Upper lobe of left lung (tissue), 6 donors: ENCODE measurements around the gene TFR2. TPM values are rescaled to one million over a fixed set of nuclear protein-coding genes. Genes with fewer than 3 reads are reported as not detected.
A peak's percentile ranks its signal among the peaks of the same experiment; 100 is the strongest.

Experiments used
- ATAC-seq, 2 donors: fragments of 200-7000 bp; cut with Tn5 transposase; one replicate each; pipeline ENCODE4 v1.9.1; 2022; ENCODE audit warnings: mild to moderate bottlenecking in 2 of 2, moderate library complexity in 2 of 2; ENCODE audit not compliant: low FRiP score in 2 of 2
- DNase-seq, 2 donors: peaks; one replicate each; pipeline ENCODE4 v3.0.0-alpha.2; 2019 to 2020
- H3K27ac ChIP-seq, 4 donors: fragments of 200-600 bp; sonication (generic); one replicate each; pipeline ENCODE4 v1.5.1; 2016 to 2019
- H3K27me3 ChIP-seq, 4 donors: fragments of 200-600 bp; sonication (generic); one replicate each; pipeline ENCODE4 v1.5.1; 2017 to 2019
- H3K36me3 ChIP-seq, 4 donors: fragments of 200-600 bp; sonication (generic); one replicate each; pipeline ENCODE4 v1.5.1; 2016 to 2019
- H3K4me1 ChIP-seq, 4 donors: fragments of 200-600 bp; sonication (generic); one replicate each; pipeline ENCODE4 v1.5.1; 2018 to 2019
- H3K4me3 ChIP-seq, 4 donors: fragments of 200-600 bp; sonication (generic); one replicate each; pipeline ENCODE4 v1.5.1; 2017 to 2019; ENCODE audit warnings: mild to moderate bottlenecking in 2 of 4, moderate library complexity in 1 of 4
- H3K9me3 ChIP-seq, 4 donors: fragments of 200-600 bp; sonication (generic); one replicate each; pipeline ENCODE4 v1.5.1; 2018 to 2019
- CTCF ChIP-seq, 6 experiments: fragments of 450-650 bp in 4 of 6; fragments of 200-600 bp in 2 of 6; sonication (generic) in 2 of 6; IDR thresholded peaks; one replicate each; pipeline ENCODE4 v1.5.1; 2016 to 2019; ENCODE audit warnings: antibody characterized with exemption in 6 of 6
- EP300 ChIP-seq, 4 donors: sonication (generic); formaldehyde crosslinking; IDR thresholded peaks; one replicate each; pipeline ENCODE4 v1.5.1; 2017; ENCODE audit warnings: antibody characterized with exemption in 4 of 4, control low read depth in 2 of 4
- POLR2A ChIP-seq, 4 donors: fragments of 450-650 bp; IDR thresholded peaks; one replicate each; pipeline ENCODE4 v1.5.1; 2016 to 2017; ENCODE audit warnings: antibody characterized with exemption in 4 of 4, mild to moderate bottlenecking in 2 of 4
- POLR2AphosphoS5 ChIP-seq, 2 donors: sonication (generic); formaldehyde crosslinking; IDR thresholded peaks; one replicate each; pipeline ENCODE4 v1.5.1; 2017; ENCODE audit warnings: antibody characterized with exemption in 2 of 2
- WGBS, 2 donors: methylation state at CpG; one replicate each; pipeline ENCODE4 v1.1.5; 2017 to 2018; 5-methylcytosine and 5-hydroxymethylcytosine counted together
- total RNA-seq, 6 donors: library from RNA; depleted of rRNA in 4 of 6; stranded (reverse); fragments of >200 nt in 4 of 6; gene quantifications; one replicate each; pipeline versions ENCODE4 v1.1.0 to v1.2.1, GENCODE V29; 2016 to 2021
- donor health status: DM: no; HTN: no; CAD: no; lungs with moderate emphysema.
- donor health status: DM: no; HTN: yes; CAD: no; lungs with severe emphysema.

Gene TFR2
- total RNA-seq, 6 donors from 2014 or later: 0.20 to 2.1 (median 0.89) TPM; not detected in 1

GRCh38 chr7:100682228-100682741 lies 40.9 kb upstream of the TFR2 start:
- 86 to 90% methylated on average over 8 to 25 of the region's 25 CpGs for WGBS, 2 donors
- no peaks in the 10 kb centered on the region for H3K27me3 ChIP-seq
- H3K4me1 ChIP-seq: peaks cover 6 to 20% (median 11%) of the 10 kb centered on the region in 4 donors
- H3K4me3 ChIP-seq: no peak overlapping the region
- DNase-seq (peak in 1 of 2 donors; percentile 75), ATAC-seq (no peak)
- TF ChIP-seq POLR2A (IDR thresholded peaks at IDR 0.05) (no peak), EP300 (IDR thresholded peaks at IDR 0.05) (no peak), POLR2AphosphoS5 (IDR thresholded peaks at IDR 0.05) (no peak), CTCF (IDR thresholded peaks at IDR 0.05) (no peak)
- peaks cover 54 to 100% (median 92%) of the 10 kb centered on the region in 4 donors for H3K36me3 ChIP-seq
- H3K27ac ChIP-seq: no peak overlapping the region
- H3K9me3 ChIP-seq: no peaks in the 10 kb centered on the region

- Histone ChIP-seq H3K4me1 (peaks cover 6 to 23% (median 12%) of the 10 kb centered on the region in 4 donors), H3K27ac (peak overlapping the region in 1 of 4 donors; percentile 67), H3K4me3 (no peak overlapping the region), H3K9me3 (no peaks in the 10 kb centered on the region), H3K27me3 (no peaks in the 10 kb centered on the region), H3K36me3 (peaks cover 56 to 100% (median 92%) of the 10 kb centered on the region in 4 donors)
- ATAC-seq (no peak), DNase-seq (peak in 1 of 2 donors; percentile 79)
- WGBS, 2 donors: 67 to 84% methylated on average over 7 to 25 of the region's 29 CpGs
- TF ChIP-seq POLR2AphosphoS5 (IDR thresholded peaks at IDR 0.05) (no peak), EP300 (IDR thresholded peaks at IDR 0.05) (no peak)
These were observed 40.3 kb upstream of the TFR2 start for GRCh38 chr7:100681491-100682227.

GRCh38 chr7:100680576-100681271 lies 39.4 kb upstream of the TFR2 start:
- peaks cover 53 to 95% (median 86%) of the 10 kb centered on the region in 4 donors for H3K36me3 ChIP-seq
- no peak for TF ChIP-seq EP300 (IDR thresholded peaks at IDR 0.05)
- TF ChIP-seq CTCF (IDR thresholded peaks at IDR 0.05): no peak
- no peak for TF ChIP-seq POLR2AphosphoS5 (IDR thresholded peaks at IDR 0.05)
- TF ChIP-seq POLR2A (IDR thresholded peaks at IDR 0.05): peak in 1 of 4 donors; percentile 24
- DNase-seq (peak in 1 of 2 donors; percentile 67), ATAC-seq (no peak)
- H3K4me3 ChIP-seq: no peak overlapping the region
- H3K4me1 ChIP-seq: peaks cover 12 to 31% (median 20%) of the 10 kb centered on the region in 4 donors
- peak overlapping the region; percentile 26 to 67 (median 40) for H3K27ac ChIP-seq
- H3K27me3 ChIP-seq: no peaks in the 10 kb centered on the region
- no peaks in the 10 kb centered on the region for H3K9me3 ChIP-seq
- 88 to 90% methylated on average over 9 to 18 of the region's 18 CpGs for WGBS, 2 donors

- Histone ChIP-seq H3K27ac (peak overlapping the region; percentile 26 to 67 (median 40)), H3K4me3 (no peak overlapping the region), H3K36me3 (peaks cover 47 to 89% (median 80%) of the 10 kb centered on the region in 4 donors), H3K9me3 (no peaks in the 10 kb centered on the region), H3K4me1 (peaks cover 12 to 37% (median 22%) of the 10 kb centered on the region in 4 donors), H3K27me3 (no peaks in the 10 kb centered on the region)
- TF ChIP-seq EP300 (IDR thresholded peaks at IDR 0.05) (no peak), POLR2A (IDR thresholded peaks at IDR 0.05) (no peak), CTCF (IDR thresholded peaks at IDR 0.05) (no peak), POLR2AphosphoS5 (IDR thresholded peaks at IDR 0.05) (no peak)
- ATAC-seq: peak in 1 of 2 donors; percentile 68
- peak in 1 of 2 donors; percentile 36 for DNase-seq
- 73 to 78% methylated on average over 13 of the region's 13 CpGs for WGBS, 2 donors
These were observed 38.7 kb upstream of the TFR2 start for GRCh38 chr7:100679927-100680575.
